Pancreas (tissue), 10 donors: ENCODE results near the gene METTL25. TPM values are rescaled to one million over a fixed set of nuclear protein-coding genes. Genes with fewer than 3 reads are reported as not detected.

ENCODE experiments used
- ATAC-seq, 4 donors: fragments of 200-7000 bp; cut with Tn5 transposase; one replicate each; pipeline versions ENCODE4 v1.8.0 to v1.9.1; 2020; ENCODE audit warnings: mild to moderate bottlenecking in 4 of 4, moderate library complexity in 4 of 4
- DNase-seq, 6 donors: peaks; one replicate each; pipeline ENCODE4 v3.0.0-alpha.2; 2020
- FAIRE-seq: peaks from 2 replicates; lab custom pipeline; 2012; peaks lifted over from hg19 to GRCh38; lab: Jason Lieb, UNC
- H3K27ac ChIP-seq, 4 donors: fragments of 200-600 bp; sonication (generic); 1 replicate in 3 of 4; 2 replicates in 1 of 4; pipeline versions ENCODE4 v1.5.0 to v1.8.0; 2020
- H3K27me3 ChIP-seq, 4 donors: fragments of 200-600 bp; one replicate each; pipeline ENCODE4 v1.8.0; 2021
- H3K36me3 ChIP-seq, 3 donors: fragments of 200-600 bp; sonication (generic) in 1 of 3; one replicate each; pipeline versions ENCODE4 v1.5.0 to v1.8.0; 2020 to 2021
- H3K4me1 ChIP-seq, 3 donors: fragments of 200-600 bp; one replicate each; pipeline ENCODE4 v1.8.0; 2021
- H3K4me3 ChIP-seq, 4 donors: fragments of 200-600 bp; sonication (generic) in 2 of 4; one replicate each; pipeline versions ENCODE4 v1.5.0 to v1.8.0; 2020 to 2021
- H3K9me3 ChIP-seq, 4 donors: fragments of 200-600 bp; one replicate each; pipeline ENCODE4 v1.8.0; 2021
- WGBS, 2 donors: extraction: QIAGEN DNeasy Blood & Tissue Kit; methylation state at CpG; one replicate each; pipeline ENCODE4 v1.1.7; 2013; 5-methylcytosine and 5-hydroxymethylcytosine counted together
- intact Hi-C, 3 donors: fragments of 100-400 bp; cut with DNase I; formaldehyde crosslinking; loops; one replicate each; pipeline versions ENCODE4 v1.11.1 to v1.14.2; 2022
- polyA plus RNA-seq, 2 donors: library from polyadenylated mRNA; stranded (reverse); fragments of 200-250 nt; gene quantifications; one replicate each; pipeline ENCODE4 v1.2.3, GENCODE V29; 2013
- total RNA-seq, 6 donors: library from RNA; stranded (reverse); fragmentation: NEBNext Ultra II Directional in 4 of 6; extraction: Animal tissue kit (Norgen Biotek cat#: 25700) in 4 of 6; gene quantifications; one replicate each; pipeline versions ENCODE4 v1.2.1 to v1.2.4, GENCODE V29; 2021 to 2023
- TF ChIP-seq, protein P1 (sequence below), 4 donors: fragments of 200-600 bp; sonication (generic) in 3 of 4; IDR thresholded peaks; one replicate each; pipeline versions ENCODE4 v1.5.0 to v1.8.0; 2021; ENCODE audit warnings: antibody characterized with exemption in 4 of 4
- donor health status: healthy with polysubstance abuse.
- donor health status: DM: no; HTN: no; CAD: no; lungs with moderate emphysema.
- donor health status: DM: no; HTN: no; CAD: no.
- donor health status: control.
- donor health status: control.
- donor health status: Bipolar disorder and iron deficiency.
- donor health status: DM: yes; HTN: yes; CAD: no.
- donor health status: DM: no; HTN: no; CAD: no.
- donor health status: DM: no; HTN: no; CAD: no.
- donor health status: DM: yes; HTN: yes; CAD: no.

The METTL25 gene
- total and polyA plus RNA-seq, 8 donors: 3.5 to 9.5 (median 6.1) TPM

DNA sequence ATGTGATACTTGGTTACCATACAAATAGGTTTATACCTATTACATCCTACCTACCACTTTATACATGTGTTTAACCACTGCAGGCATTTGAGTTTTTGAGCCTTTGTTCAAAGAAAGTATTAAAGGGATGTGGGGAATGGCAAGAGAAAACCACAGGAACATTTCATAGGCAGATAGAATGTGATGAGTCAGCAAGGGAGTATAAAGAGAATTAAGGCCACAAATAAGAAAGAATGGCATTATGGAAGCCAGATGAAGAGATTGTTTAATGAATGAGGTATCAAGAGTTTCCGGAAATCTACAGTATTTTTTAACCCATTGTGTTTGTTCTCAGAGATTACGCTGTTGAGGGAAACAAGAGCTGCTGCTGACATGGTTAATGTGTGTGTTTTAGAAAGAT is 66.9 kb downstream of the METTL25 start:
- no peaks in the 10 kb centered on the region for H3K27me3 ChIP-seq
- no peaks in the 10 kb centered on the region for H3K9me3 ChIP-seq
- no peaks in the 10 kb centered on the region for H3K36me3 ChIP-seq
- FAIRE-seq (no peak), DNase-seq (no peak), ATAC-seq (no peak)
- H3K4me1 ChIP-seq: no peaks in the 10 kb centered on the region
- no peak overlapping the region for H3K4me3 ChIP-seq
- TF ChIP-seq, protein P1, sequence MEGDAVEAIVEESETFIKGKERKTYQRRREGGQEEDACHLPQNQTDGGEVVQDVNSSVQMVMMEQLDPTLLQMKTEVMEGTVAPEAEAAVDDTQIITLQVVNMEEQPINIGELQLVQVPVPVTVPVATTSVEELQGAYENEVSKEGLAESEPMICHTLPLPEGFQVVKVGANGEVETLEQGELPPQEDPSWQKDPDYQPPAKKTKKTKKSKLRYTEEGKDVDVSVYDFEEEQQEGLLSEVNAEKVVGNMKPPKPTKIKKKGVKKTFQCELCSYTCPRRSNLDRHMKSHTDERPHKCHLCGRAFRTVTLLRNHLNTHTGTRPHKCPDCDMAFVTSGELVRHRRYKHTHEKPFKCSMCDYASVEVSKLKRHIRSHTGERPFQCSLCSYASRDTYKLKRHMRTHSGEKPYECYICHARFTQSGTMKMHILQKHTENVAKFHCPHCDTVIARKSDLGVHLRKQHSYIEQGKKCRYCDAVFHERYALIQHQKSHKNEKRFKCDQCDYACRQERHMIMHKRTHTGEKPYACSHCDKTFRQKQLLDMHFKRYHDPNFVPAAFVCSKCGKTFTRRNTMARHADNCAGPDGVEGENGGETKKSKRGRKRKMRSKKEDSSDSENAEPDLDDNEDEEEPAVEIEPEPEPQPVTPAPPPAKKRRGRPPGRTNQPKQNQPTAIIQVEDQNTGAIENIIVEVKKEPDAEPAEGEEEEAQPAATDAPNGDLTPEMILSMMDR (IDR thresholded peaks at IDR 0.05): no peak
- intact Hi-C loops: no loop called here
- no peak overlapping the region for H3K27ac ChIP-seq
- 68 to 71% methylated on average over 2 of the region's 2 CpGs for WGBS, 2 donors

DNA sequence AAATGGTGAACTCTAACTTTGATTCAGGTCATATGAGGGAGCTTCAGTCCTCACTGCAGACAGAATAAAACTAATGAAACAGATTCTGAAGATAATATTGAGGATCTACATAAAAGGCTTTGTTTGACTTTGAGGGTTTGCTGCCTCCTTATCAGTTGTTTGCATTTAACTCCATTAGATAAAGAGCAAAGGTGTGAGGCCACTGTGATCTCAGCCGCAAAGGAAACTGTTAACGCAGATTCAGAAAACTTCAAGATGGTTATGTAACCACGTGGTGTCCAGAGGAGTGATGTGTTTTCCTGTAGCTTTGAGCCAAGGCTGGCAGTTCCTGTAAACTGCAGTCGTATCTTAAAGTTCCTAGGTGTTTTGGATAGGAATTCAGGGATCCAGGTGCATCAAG is 67.8 kb downstream of the METTL25 start:
- FAIRE-seq: no peak
- intact Hi-C loops: no loop called here
- peak in 1 of 4 donors; percentile 19 for ATAC-seq

DNA sequence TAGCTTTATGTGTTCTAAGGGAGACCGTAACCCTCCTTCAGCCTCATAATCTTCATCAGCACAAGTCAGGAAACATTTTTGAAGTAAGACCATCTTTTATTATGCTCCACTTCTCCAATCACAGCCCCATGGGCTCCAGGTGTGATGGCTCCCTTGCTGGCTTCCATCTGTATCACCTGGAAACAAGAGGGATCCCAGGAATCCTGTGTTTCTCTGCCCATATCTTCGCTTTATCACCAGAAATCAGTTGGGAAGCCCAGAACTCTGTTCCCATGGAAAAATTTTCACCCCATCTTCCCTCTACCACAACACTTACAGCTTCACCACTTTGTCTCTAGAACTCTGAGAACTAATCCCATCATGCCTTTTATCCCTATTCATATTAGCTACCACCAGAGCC is 68.3 kb downstream of the METTL25 start:
- no peaks in the 10 kb centered on the region for H3K4me1 ChIP-seq
- H3K27me3 ChIP-seq: no peaks in the 10 kb centered on the region
- TF ChIP-seq, protein P1 (IDR thresholded peaks at IDR 0.05): no peak
- no peak overlapping the region for H3K4me3 ChIP-seq
- H3K27ac ChIP-seq: no peak overlapping the region
- no peaks in the 10 kb centered on the region for H3K36me3 ChIP-seq
- no peak for FAIRE-seq
- no peak for ATAC-seq
- 96% methylated on average over 2 of the region's 2 CpGs for WGBS, 2 donors
- DNase-seq: no peak
- H3K9me3 ChIP-seq: no peaks in the 10 kb centered on the region
- intact Hi-C loops: no loop called here

More for the DNA sequence above, 67.8 kb downstream of the METTL25 start:
- TF ChIP-seq, protein P1 (IDR thresholded peaks at IDR 0.05): no peak
- no peak for DNase-seq
- H3K9me3 ChIP-seq: no peaks in the 10 kb centered on the region
- no peaks in the 10 kb centered on the region for H3K27me3 ChIP-seq
- no peak overlapping the region for H3K27ac ChIP-seq
- no peaks in the 10 kb centered on the region for H3K36me3 ChIP-seq
- H3K4me1 ChIP-seq: no peaks in the 10 kb centered on the region
- WGBS, 2 donors: 19 to 28% methylated on average over 4 of the region's 4 CpGs
- H3K4me3 ChIP-seq: no peak overlapping the region

DNA sequence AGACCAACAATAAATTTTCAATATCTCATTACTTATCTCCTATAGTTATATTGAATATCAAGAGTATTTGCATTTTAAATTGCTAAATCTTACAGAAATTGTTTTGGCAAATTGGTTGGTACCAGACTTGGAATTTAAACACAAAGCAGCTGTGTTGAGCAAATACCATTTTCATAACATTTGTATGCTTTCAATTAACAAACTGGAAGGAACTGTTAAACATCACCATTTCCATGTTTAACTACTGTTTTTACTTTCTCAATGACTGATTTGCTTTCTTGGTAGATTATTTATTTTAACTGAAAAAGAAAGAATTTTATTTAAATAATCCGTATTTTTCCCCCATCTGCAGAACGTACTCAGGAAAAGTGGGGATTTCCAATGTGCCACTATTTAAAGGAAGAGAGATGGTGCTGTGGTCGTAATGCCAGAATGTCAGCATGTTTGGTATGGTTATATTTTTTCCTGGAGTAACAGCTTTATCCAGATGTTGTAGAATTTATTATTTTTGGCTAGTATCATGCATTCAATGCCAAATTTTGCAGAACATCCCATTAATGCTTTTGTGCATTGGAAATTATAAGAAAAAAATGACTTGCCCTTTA is 72.3 kb downstream of the METTL25 start:
- WGBS, 2 donors: 90 to 94% methylated on average over 3 of the region's 3 CpGs
- no peaks in the 10 kb centered on the region for H3K4me1 ChIP-seq
- no peak for DNase-seq
- TF ChIP-seq, protein P1 (IDR thresholded peaks at IDR 0.05): no peak
- intact Hi-C loops: no loop called here
- H3K27ac ChIP-seq: no peak overlapping the region
- no peaks in the 10 kb centered on the region for H3K9me3 ChIP-seq
- no peak overlapping the region for H3K4me3 ChIP-seq
- H3K27me3 ChIP-seq: no peaks in the 10 kb centered on the region
- peak; percentile 9 for FAIRE-seq
- no peaks in the 10 kb centered on the region for H3K36me3 ChIP-seq
- ATAC-seq: no peak

DNA sequence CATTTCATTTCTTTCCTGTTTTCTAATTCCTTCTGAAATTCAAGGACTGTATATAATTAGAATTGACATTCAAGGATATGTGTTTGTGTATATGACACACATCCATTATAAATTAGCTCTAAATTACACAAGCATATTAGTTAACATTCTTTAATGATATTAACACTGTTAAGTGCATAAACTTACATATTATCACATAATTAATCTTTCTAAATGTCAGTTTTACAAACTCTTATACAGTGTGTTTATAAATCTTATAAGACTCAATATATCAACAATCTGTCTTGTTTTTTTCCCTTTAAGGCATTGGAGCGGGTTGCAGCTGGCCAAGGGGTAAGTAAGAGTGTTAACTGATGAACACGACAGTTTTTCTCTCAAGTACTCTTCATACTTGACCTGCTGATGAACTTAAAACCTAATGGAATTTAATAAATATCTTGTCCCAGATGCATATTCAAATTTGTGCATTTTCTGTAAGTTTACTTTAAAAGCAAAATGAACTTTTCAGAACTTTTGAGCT is 76.1 kb downstream of the METTL25 start:
- DNase-seq: no peak
- no peak for FAIRE-seq
- ATAC-seq: no peak
- Histone ChIP-seq H3K4me3 (no peak overlapping the region), H3K27me3 (no peaks in the 10 kb centered on the region), H3K4me1 (no peaks in the 10 kb centered on the region), H3K9me3 (no peaks in the 10 kb centered on the region), H3K36me3 (no peaks in the 10 kb centered on the region), H3K27ac (no peak overlapping the region)
- intact Hi-C loops: no loop called here
- TF ChIP-seq, protein P1 (IDR thresholded peaks at IDR 0.05): no peak
- WGBS, 2 donors: 62 to 81% methylated on average over 2 of the region's 2 CpGs
